ENCODE results near the gene SLAIN2.

SLAIN2 gene

DNA sequence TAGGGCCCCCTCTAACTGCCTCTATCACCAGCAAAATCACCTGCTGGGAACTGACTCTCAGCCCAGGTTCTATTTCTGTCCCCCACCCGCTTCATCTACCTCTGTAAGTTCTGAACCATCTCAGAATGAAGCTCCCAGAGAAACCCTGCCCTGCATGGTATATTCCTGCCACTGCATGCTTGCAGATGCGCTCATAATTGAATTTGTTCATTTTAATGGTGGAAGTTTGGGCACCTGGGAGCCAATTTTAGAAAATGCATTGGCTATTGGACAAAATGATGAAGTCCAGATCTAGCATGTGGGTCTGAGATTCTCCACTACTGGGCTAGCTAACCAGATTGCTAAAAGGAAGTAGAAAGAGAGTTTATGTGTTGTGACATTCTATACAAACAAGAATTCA, 113.3 kb downstream of the SLAIN2 start:
- DNase-seq (ENCODE audit: insufficient read length, low spot score) (no peak), FAIRE-seq (no peak)
- no peak for TF ChIP-seq POLR2A (IDR thresholded peaks at IDR 0.05; ENCODE audit: low read depth, low read length)

DNA sequence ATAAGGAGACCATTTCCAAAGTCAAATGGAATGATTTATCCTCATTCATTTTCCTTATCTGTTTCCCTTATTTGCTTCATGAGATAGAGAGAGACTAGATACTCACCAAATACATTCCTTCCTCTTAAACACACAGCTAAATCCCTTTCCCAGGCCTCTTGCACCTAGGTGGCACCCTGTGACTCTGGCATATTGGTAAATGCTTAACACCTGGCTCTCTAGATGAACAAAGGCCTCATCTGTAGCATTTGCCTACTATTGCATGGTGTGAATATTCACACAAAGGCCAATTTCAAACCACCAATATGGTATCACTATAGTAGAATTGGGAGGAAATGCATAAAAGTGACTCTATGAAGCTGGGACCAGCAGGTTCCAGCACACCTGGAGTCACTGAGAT, 119.7 kb downstream of the SLAIN2 start:
- FAIRE-seq (no peak), DNase-seq (ENCODE audit: insufficient read length, low spot score) (no peak)
- TF ChIP-seq POLR2A (IDR thresholded peaks at IDR 0.05; ENCODE audit: low read depth, low read length), result no peak

DNA sequence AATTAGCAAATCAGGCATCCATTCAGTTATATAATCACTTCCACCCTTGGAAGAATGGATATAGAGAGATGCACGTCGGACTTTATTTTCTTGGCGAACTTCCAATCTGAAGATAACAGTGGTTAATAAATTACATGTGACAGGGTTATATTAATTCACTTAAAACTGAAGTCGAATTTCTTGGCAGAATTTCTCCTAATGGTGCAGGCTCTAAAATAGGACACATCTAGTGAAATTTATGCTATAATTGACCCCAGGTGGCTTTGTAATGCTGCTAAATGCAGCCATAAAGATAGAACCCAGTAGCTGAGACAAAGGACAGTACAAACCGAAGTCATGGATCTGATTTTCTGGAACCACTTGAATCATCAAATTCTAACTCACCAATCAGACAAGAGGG, 121.0 kb downstream of the SLAIN2 start:
- no peak for TF ChIP-seq POLR2A (IDR thresholded peaks at IDR 0.05; ENCODE audit: low read depth, low read length)
- no peak for DNase-seq (ENCODE audit: insufficient read length, low spot score)
- no peak for FAIRE-seq

DNA sequence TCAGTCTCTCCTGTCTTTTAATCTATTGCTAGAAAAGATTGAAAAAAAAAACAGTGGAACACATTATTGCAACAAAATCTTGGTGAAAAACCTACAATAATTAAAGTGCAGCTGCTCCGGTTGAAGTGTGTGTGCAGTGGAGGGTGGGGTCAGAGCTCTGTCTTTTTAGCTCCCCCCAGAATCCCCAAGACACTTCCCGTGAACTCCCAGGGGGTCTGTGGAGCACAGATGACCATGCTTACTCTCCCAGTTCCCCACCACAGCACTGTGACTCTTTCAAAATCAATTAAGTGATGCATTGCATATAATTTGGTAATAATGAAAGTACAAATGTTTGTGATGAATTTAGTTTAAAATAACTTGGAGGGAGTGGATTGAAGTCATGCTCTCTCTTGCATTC, 126.1 kb downstream of the SLAIN2 start:
- no peak for DNase-seq (ENCODE audit: insufficient read length, low spot score)
- no peak for TF ChIP-seq POLR2A (IDR thresholded peaks at IDR 0.05; ENCODE audit: low read depth, low read length)
- FAIRE-seq, result no peak

DNA sequence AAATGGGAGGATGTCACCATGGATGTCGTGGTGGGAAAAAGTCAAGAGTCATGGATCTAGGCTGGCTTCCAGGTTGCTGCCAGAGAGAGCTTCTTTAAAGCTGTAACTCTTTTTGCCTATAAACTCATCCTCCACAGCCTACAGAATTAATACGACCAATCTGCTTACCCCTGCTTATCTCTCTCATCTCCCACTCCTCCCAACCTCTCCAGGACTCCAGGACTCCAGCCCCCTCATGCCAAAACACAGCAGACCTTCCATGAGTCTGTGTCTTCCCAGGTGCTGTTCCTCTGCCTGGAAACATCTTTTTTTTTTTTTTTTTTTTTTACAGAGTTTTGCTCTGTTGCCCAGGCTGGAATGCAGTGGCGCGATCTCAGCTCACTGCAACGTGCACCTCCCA, 126.6 kb downstream of the SLAIN2 start:
- FAIRE-seq (no peak), DNase-seq (ENCODE audit: insufficient read length, low spot score) (no peak)
- no peak for TF ChIP-seq POLR2A (IDR thresholded peaks at IDR 0.05; ENCODE audit: low read depth, low read length)

DNA sequence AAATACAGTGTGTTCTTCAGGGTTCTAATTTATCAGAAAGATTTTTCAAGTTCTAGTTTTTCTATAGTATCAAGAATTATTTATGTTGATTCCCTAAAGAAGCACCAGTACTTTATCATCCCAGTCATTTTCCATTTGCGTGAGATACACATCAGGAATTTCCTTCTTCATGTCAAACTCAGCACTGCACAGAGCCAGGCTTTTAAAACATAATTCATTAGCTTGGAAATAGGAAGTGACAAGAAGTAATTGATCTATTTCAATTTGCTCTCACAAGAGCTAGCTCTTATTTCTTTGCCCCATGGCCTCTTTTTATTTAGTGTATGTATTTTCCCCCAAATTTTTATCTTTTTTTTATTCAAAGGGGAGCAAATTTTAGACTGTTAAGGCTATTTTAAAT, 128.8 kb downstream of the SLAIN2 start:
- DNase-seq (ENCODE audit: insufficient read length, low spot score), result no peak
- no peak for FAIRE-seq
- no peak for TF ChIP-seq POLR2A (IDR thresholded peaks at IDR 0.05; ENCODE audit: low read depth, low read length)

DNA sequence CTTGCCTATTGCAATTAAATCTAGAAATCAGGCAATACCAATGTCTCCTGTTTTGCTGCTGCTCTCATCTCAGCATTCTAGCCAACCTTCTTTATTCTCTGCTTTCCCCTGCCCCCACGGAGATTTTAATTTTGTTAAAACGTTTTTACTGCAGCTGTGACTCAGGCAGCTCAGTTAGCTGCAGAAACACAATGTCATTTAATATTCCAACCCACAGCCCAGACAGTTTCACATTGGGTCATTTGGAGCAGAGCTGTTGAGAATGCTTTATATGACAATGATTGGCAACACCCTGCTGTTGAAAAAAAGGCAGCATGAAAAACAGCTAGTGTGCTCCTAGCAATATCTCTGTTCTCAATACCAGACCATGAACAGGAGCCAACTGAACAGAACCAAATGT, 129.2 kb downstream of the SLAIN2 start:
- no peak for FAIRE-seq
- TF ChIP-seq POLR2A (IDR thresholded peaks at IDR 0.05; ENCODE audit: low read depth, low read length), result no peak
- no peak for DNase-seq (ENCODE audit: insufficient read length, low spot score)

DNA sequence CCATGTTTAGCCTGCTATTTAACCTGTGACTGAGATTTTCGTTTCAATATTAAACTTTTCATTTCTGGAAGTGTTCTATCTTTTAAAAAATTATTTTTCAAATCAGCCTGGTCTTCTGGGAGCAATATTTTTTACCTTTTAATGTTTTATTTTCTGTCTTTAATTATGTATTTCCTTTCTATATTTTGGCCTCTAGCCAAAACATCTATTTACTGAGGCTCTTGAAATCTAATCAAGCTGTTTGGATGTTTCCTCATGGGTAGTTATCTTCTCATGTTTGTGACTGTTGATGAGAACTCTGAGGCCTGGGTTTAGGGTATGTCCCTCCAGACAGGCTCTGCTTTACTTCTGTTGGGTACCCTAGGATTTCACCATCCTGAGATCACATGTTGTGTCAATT, 131.5 kb downstream of the SLAIN2 start:
- no peak for FAIRE-seq

DNA sequence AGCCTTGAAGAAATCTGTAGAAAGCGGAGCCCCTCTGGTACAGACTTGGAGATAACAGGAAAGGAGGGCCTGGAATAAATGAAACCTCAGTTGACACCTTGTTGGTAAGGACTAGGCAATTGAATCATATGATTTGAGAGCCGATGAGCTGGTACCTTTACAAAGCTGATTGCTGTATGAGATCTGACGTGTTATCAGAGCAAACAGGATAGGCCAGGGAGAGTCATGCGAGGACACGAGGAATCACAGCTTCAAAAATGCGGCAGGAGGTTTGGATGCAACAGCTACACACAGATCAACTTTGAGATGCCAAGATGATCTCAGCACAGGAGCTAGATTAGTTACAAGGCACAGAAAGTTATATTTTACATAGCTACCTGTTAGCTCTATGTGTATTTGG, 134.4 kb downstream of the SLAIN2 start:
- no peak for TF ChIP-seq POLR2A (IDR thresholded peaks at IDR 0.05; ENCODE audit: low read depth, low read length)
- no peak for FAIRE-seq

More for the DNA sequence above, 131.5 kb downstream of the SLAIN2 start:
- no peak for TF ChIP-seq POLR2A (IDR thresholded peaks at IDR 0.05; ENCODE audit: low read depth, low read length)
- DNase-seq (ENCODE audit: insufficient read length, low spot score), result no peak

More for the DNA sequence above, 134.4 kb downstream of the SLAIN2 start:
- no peak for DNase-seq (ENCODE audit: insufficient read length, low spot score)
